OCI-LY3 (cell line): ENCODE measurements around the gene SEMA5A.

ENCODE experiments used
- EZH2phosphoT487 ChIP-seq: fragments of 200-600 bp; shearing (Covaris generic); IDR thresholded peaks from 2 replicates; pipeline ENCODE4 v1.6.1; 2018; ENCODE audit warnings: antibody characterized with exemption, mixed run types, low read depth
- TF ChIP-seq, protein P1 (sequence below): fragments of 200-600, 300-600 bp; sonication (generic); IDR thresholded peaks from 2 replicates; pipeline ENCODE4 v1.5.1; 2014; ENCODE audit warnings: antibody characterized with exemption, low read length, low read depth

DNA sequence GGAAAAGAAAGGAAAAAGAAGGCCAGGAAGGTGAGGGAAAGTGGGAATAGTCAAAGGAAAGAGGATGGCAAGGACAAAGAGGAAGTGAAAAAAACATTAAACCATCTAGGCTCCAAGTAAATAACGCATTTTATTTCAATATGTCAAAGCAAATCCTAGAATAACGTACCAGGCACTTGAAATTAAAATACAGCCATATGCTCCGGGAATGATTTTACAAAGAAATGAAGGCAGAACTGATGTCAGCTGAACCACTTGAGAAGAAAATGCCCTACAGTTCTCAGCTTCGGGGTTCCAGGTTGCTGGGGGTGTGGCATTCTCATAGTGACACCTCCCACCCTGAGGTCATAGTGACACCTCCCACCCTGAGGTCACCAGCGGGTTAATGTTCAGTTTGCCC is 281.6 kb downstream of the SEMA5A start:
- TF ChIP-seq, protein P1, sequence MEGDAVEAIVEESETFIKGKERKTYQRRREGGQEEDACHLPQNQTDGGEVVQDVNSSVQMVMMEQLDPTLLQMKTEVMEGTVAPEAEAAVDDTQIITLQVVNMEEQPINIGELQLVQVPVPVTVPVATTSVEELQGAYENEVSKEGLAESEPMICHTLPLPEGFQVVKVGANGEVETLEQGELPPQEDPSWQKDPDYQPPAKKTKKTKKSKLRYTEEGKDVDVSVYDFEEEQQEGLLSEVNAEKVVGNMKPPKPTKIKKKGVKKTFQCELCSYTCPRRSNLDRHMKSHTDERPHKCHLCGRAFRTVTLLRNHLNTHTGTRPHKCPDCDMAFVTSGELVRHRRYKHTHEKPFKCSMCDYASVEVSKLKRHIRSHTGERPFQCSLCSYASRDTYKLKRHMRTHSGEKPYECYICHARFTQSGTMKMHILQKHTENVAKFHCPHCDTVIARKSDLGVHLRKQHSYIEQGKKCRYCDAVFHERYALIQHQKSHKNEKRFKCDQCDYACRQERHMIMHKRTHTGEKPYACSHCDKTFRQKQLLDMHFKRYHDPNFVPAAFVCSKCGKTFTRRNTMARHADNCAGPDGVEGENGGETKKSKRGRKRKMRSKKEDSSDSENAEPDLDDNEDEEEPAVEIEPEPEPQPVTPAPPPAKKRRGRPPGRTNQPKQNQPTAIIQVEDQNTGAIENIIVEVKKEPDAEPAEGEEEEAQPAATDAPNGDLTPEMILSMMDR: no peak
- no peak for TF ChIP-seq EZH2phosphoT487
